PC-9 (cell line): ENCODE results near the gene MAVS.

ENCODE experiments used
- EZH2 ChIP-seq: fragments of 200-600 bp; sonication (generic); IDR thresholded peaks from 2 replicates; pipeline ENCODE4 v1.8.0; 2017; ENCODE audit warnings: antibody characterized with exemption, low read depth
- TF ChIP-seq, protein P1 (sequence below): fragments of 200-600 bp; sonication (generic); conservative IDR thresholded peaks from 2 replicates; pipeline ENCODE4 v1.6.1; 2017; ENCODE audit warnings: mixed run types, antibody characterized with exemption, mild to moderate bottlenecking, moderate library complexity

DNA sequence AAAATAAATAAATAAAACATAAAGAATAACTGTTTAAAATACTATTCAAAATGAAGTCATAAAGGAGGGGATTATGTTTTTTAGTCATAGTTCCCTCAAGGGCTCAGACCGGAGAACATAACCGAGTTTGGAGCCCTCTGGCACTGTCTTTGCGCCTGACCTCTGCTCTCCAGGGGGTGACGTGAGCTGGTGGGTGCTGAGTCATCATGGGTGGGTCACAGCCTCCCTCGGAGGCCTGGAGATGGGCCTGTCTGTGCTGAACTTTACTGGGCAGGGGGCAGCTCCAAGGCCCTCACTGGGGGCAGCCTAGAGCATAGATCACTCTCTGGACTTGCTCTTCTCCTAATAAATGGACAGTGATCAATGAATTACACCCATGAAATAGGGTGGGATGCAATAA, 3.1 kb upstream of the MAVS start:
- TF ChIP-seq, protein P1, sequence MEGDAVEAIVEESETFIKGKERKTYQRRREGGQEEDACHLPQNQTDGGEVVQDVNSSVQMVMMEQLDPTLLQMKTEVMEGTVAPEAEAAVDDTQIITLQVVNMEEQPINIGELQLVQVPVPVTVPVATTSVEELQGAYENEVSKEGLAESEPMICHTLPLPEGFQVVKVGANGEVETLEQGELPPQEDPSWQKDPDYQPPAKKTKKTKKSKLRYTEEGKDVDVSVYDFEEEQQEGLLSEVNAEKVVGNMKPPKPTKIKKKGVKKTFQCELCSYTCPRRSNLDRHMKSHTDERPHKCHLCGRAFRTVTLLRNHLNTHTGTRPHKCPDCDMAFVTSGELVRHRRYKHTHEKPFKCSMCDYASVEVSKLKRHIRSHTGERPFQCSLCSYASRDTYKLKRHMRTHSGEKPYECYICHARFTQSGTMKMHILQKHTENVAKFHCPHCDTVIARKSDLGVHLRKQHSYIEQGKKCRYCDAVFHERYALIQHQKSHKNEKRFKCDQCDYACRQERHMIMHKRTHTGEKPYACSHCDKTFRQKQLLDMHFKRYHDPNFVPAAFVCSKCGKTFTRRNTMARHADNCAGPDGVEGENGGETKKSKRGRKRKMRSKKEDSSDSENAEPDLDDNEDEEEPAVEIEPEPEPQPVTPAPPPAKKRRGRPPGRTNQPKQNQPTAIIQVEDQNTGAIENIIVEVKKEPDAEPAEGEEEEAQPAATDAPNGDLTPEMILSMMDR, result no peak
- TF ChIP-seq EZH2, result no peak
